Neural progenitor cell (in vitro differentiated cells): ENCODE measurements around the gene PRMT7. TPM values are rescaled to one million over a fixed set of nuclear protein-coding genes. Genes with fewer than 3 reads are reported as not detected.

Experiments used
- DNase-seq: peaks from one replicate; pipeline ENCODE4 v3.0.0-alpha.2; 2016; ENCODE audit warnings: low spot score
- H2AFZ ChIP-seq: fragments of 200-600 bp; sonication (generic); replicated peaks from 2 replicates; pipeline ENCODE4 v1.6.1; 2016; ENCODE audit warnings: antibody characterized with exemption
- H3F3A ChIP-seq: fragments of 200-600 bp; sonication (generic); 2 replicates; pipeline ENCODE4 v1.6.1; 2016; ENCODE audit warnings: antibody characterized with exemption, low read depth
- H3K27ac ChIP-seq: fragments of 200-600 bp; sonication (generic); 2 replicates; pipeline ENCODE4 v1.5.1; 2016; ENCODE audit warnings: mild to moderate bottlenecking
- H3K27me3 ChIP-seq: fragments of 200-600 bp; sonication (generic); 2 replicates; pipeline ENCODE4 v1.6.1; 2016; ENCODE audit warnings: mild to moderate bottlenecking, moderate library complexity
- H3K36me3 ChIP-seq: fragments of 200-600 bp; sonication (generic); 2 replicates; pipeline ENCODE4 v1.5.1; 2016
- H3K4me1 ChIP-seq: fragments of 200-600 bp; sonication (generic); 2 replicates; pipeline ENCODE4 v1.6.1; 2016; ENCODE audit warnings: mixed run types
- H3K4me2 ChIP-seq: fragments of 200-600 bp; sonication (generic); 2 replicates; pipeline ENCODE4 v1.6.1; 2016
- H3K4me3 ChIP-seq: fragments of 200-600 bp; sonication (generic); 2 replicates; pipeline ENCODE4 v1.5.1; 2016
- H3K79me2 ChIP-seq: fragments of 200-600 bp; sonication (generic); 2 replicates; pipeline ENCODE4 v1.6.1; 2016; ENCODE audit warnings: low read depth
- H3K9ac ChIP-seq: fragments of 200-600 bp; sonication (generic); 2 replicates; pipeline ENCODE4 v1.6.1; 2016
- H3K9me3 ChIP-seq: fragments of 200-600 bp; sonication (generic); 2 replicates; pipeline ENCODE4 v1.5.1; 2016; ENCODE audit warnings: low read depth
- H4K20me1 ChIP-seq: fragments of 200-600 bp; sonication (generic); 2 replicates; pipeline ENCODE4 v1.6.1; 2016; ENCODE audit warnings: low read depth
- H3K27ac Mint-ChIP-seq: 3 replicates; pipeline ENCODE4 v1.8.0; 2021; ENCODE audit warnings: mixed read lengths
- H3K27me3 Mint-ChIP-seq: 2 replicates; pipeline ENCODE4 v1.8.0; 2022; ENCODE audit warnings: low read depth, mild to moderate bottlenecking, inconsistent platforms, moderate library complexity, mixed read lengths; ENCODE audit not compliant: insufficient read depth
- H3K36me3 Mint-ChIP-seq: 3 replicates; pipeline ENCODE4 v1.8.0; 2021; ENCODE audit warnings: mixed read lengths
- H3K4me1 Mint-ChIP-seq: 3 replicates; pipeline ENCODE4 v1.8.0; 2021; ENCODE audit warnings: mixed read lengths
- H3K4me3 Mint-ChIP-seq: 3 replicates; pipeline ENCODE4 v1.8.0; 2021; ENCODE audit warnings: mild to moderate bottlenecking, moderate library complexity, mixed read lengths
- H3K9me3 Mint-ChIP-seq: 3 replicates; pipeline ENCODE4 v1.8.0; 2020; ENCODE audit warnings: mixed read lengths
- EZH2 ChIP-seq: fragments of 200-600 bp; sonication (generic); IDR thresholded peaks from 2 replicates; pipeline ENCODE4 v1.6.1; 2017; ENCODE audit warnings: antibody characterized with exemption, mild to moderate bottlenecking, moderate library complexity
- EZH2phosphoT487 ChIP-seq: fragments of 200-600 bp; sonication (generic); IDR thresholded peaks from 2 replicates; pipeline ENCODE4 v1.6.1; 2017; ENCODE audit warnings: antibody characterized with exemption
- total RNA-seq: library from RNA; depleted of rRNA; stranded (reverse); fragments of >200 nt; gene quantifications from 2 replicates; pipeline ENCODE4 v1.2.3, GENCODE V29; 2015; ENCODE audit warnings: low replicate concordance
- TF ChIP-seq, protein P1 (sequence below): fragments of 200-600 bp; sonication (generic); IDR thresholded peaks from 2 replicates; pipeline ENCODE4 v1.5.1; 2017; ENCODE audit warnings: antibody characterized with exemption, mild to moderate bottlenecking

Gene PRMT7
- total RNA-seq, 1 donor from 2014 or later, result 70.2 TPM

GRCh38 chr16:68356919-68357286 is 46.1 kb downstream of the PRMT7 start:
- Histone ChIP-seq H3K9me3 (no peaks in the 10 kb centered on the region), H3K4me2 (no peak overlapping the region), H2AFZ (no peak overlapping the region), H3K36me3 (no peaks in the 10 kb centered on the region), H3K27ac (no peak overlapping the region), H4K20me1 (no peaks in the 10 kb centered on the region), H3F3A (no peaks in the 10 kb centered on the region), H3K4me1 (peaks cover 4% of the 10 kb centered on the region), H3K27me3 (no peaks in the 10 kb centered on the region), H3K4me3 (no peak overlapping the region), H3K79me2 (no peaks in the 10 kb centered on the region), H3K9ac (no peak overlapping the region)
- no peaks in the 10 kb centered on the region for H3K4me1 Mint-ChIP-seq
- no peak overlapping the region for H3K27ac Mint-ChIP-seq
- peaks cover 4% of the 10 kb centered on the region for H3K27me3 Mint-ChIP-seq
- TF ChIP-seq, protein P1, sequence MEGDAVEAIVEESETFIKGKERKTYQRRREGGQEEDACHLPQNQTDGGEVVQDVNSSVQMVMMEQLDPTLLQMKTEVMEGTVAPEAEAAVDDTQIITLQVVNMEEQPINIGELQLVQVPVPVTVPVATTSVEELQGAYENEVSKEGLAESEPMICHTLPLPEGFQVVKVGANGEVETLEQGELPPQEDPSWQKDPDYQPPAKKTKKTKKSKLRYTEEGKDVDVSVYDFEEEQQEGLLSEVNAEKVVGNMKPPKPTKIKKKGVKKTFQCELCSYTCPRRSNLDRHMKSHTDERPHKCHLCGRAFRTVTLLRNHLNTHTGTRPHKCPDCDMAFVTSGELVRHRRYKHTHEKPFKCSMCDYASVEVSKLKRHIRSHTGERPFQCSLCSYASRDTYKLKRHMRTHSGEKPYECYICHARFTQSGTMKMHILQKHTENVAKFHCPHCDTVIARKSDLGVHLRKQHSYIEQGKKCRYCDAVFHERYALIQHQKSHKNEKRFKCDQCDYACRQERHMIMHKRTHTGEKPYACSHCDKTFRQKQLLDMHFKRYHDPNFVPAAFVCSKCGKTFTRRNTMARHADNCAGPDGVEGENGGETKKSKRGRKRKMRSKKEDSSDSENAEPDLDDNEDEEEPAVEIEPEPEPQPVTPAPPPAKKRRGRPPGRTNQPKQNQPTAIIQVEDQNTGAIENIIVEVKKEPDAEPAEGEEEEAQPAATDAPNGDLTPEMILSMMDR, result no peak
- TF ChIP-seq EZH2phosphoT487 (no peak), EZH2 (no peak)
- no peaks in the 10 kb centered on the region for H3K9me3 Mint-ChIP-seq
- no peak for DNase-seq
- H3K36me3 Mint-ChIP-seq, result peaks cover 6% of the 10 kb centered on the region
- H3K4me3 Mint-ChIP-seq, result no peak overlapping the region

GRCh38 chr16:68357521-68357922 is 46.7 kb downstream of the PRMT7 start:
- H3K4me3 Mint-ChIP-seq, result no peak overlapping the region
- H3K4me3 ChIP-seq, result no peak overlapping the region
- H3K9me3 Mint-ChIP-seq, result no peaks in the 10 kb centered on the region
- no peak overlapping the region for H2AFZ ChIP-seq
- no peaks in the 10 kb centered on the region for H3F3A ChIP-seq
- H3K9ac ChIP-seq, result no peak overlapping the region
- no peak overlapping the region for H3K27ac Mint-ChIP-seq
- no peak overlapping the region for H3K4me2 ChIP-seq
- TF ChIP-seq EZH2phosphoT487, result no peak
- TF ChIP-seq, protein P1, result no peak
- no peak for TF ChIP-seq EZH2
- H3K27ac ChIP-seq, result no peak overlapping the region
- DNase-seq, result no peak
- no peaks in the 10 kb centered on the region for H3K4me1 Mint-ChIP-seq
- H3K4me1 ChIP-seq, result peaks cover 4% of the 10 kb centered on the region
- peaks cover 6% of the 10 kb centered on the region for H3K36me3 Mint-ChIP-seq
- no peaks in the 10 kb centered on the region for H3K27me3 ChIP-seq
- H3K36me3 ChIP-seq, result no peaks in the 10 kb centered on the region
- no peaks in the 10 kb centered on the region for H4K20me1 ChIP-seq
- no peaks in the 10 kb centered on the region for H3K9me3 ChIP-seq
- H3K79me2 ChIP-seq, result no peaks in the 10 kb centered on the region
- H3K27me3 Mint-ChIP-seq, result peaks cover 4% of the 10 kb centered on the region

DNA sequence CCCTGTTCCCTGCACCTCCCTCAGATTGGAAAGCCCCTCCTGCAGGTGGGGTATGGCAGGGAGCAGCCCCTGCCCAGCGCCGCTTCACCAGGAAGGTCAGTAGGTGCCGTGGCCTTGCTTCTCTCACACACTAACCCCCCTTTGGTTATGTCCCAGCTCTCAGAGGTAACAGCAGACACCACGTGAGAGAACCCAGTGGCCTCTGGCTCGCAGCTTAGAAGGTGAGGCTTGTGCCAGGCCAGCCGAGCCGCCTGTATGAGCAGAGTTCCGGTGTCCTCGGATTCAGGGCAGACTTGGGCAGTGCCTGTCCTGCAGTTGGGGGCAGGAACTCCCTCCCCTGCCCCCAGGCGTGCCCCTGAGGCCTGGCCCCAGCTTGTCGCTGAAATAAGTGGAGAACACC is 47.1 kb downstream of the PRMT7 start:
- Histone ChIP-seq H3K4me2 (no peak overlapping the region), H3K9ac (no peak overlapping the region), H4K20me1 (no peaks in the 10 kb centered on the region), H3F3A (no peaks in the 10 kb centered on the region), H3K36me3 (no peaks in the 10 kb centered on the region), H3K79me2 (no peaks in the 10 kb centered on the region), H3K9me3 (no peaks in the 10 kb centered on the region), H2AFZ (no peak overlapping the region), H3K4me1 (peaks cover 4% of the 10 kb centered on the region), H3K4me3 (no peak overlapping the region), H3K27ac (no peak overlapping the region), H3K27me3 (no peaks in the 10 kb centered on the region)
- Mint-ChIP-seq H3K9me3 (no peaks in the 10 kb centered on the region), H3K4me1 (peaks cover 3% of the 10 kb centered on the region), H3K27me3 (peaks cover 4% of the 10 kb centered on the region), H3K4me3 (no peak overlapping the region), H3K36me3 (peaks cover 6% of the 10 kb centered on the region), H3K27ac (no peak overlapping the region)
- DNase-seq, result no peak
- no peak for TF ChIP-seq EZH2
- TF ChIP-seq EZH2phosphoT487, result no peak
- TF ChIP-seq, protein P1, result no peak

DNA sequence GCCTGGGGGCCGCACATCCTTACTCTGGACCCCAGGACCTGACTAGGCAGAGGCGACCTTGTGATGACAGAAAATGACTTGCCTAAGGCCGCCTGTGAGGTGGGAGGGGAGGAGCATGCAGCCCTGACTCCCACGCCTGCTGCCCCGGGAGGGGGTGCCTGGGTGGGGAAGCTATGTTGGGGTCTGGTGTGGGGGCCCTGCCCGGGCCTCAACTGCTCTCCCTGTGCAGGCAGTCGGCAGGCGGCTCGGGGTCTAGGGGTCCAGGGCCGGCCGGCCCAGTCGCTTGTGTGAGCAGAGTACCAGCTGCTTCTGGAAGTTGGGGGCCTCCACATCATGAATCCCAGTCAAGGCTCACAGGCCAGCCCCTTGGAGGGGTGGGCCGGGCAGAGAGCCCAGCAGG is 48.1 kb downstream of the PRMT7 start:
- Histone ChIP-seq H3K79me2 (no peaks in the 10 kb centered on the region), H3K4me3 (no peak overlapping the region), H3K9ac (no peak overlapping the region), H3K36me3 (no peaks in the 10 kb centered on the region), H3K27ac (no peak overlapping the region), H4K20me1 (no peaks in the 10 kb centered on the region), H3F3A (no peaks in the 10 kb centered on the region), H2AFZ (no peak overlapping the region), H3K4me2 (no peak overlapping the region), H3K4me1 (peaks cover 6% of the 10 kb centered on the region), H3K27me3 (no peaks in the 10 kb centered on the region), H3K9me3 (no peaks in the 10 kb centered on the region)
- no peak for TF ChIP-seq EZH2phosphoT487
- TF ChIP-seq EZH2, result no peak
- TF ChIP-seq, protein P1, result no peak
- Mint-ChIP-seq H3K4me3 (no peak overlapping the region), H3K4me1 (peaks cover 6% of the 10 kb centered on the region), H3K27ac (no peak overlapping the region), H3K36me3 (peaks cover 4% of the 10 kb centered on the region), H3K27me3 (peaks cover 5% of the 10 kb centered on the region), H3K9me3 (no peaks in the 10 kb centered on the region)
- DNase-seq, result no peak
